CD4-positive, alpha-beta T cell treated with Interleukin-17A for 1 hour (primary cell): ENCODE data around the gene KIAA1217.
"Not testable (repeated sequence)": the region's sequence is repeated elsewhere in the genome, so short reads cannot be mapped to it uniquely, and the experiment has no call there.

Source experiments
- DNase-seq: peaks from one replicate; pipeline ENCODE4 v3.0.0-alpha.2; 2020

KIAA1217 gene

GRCh38 chr10:24416248-24416647, 207.3 kb downstream of the KIAA1217 start:
- DNase-seq = no peak

GRCh38 chr10:24417053-24417452, 208.1 kb downstream of the KIAA1217 start:
- DNase-seq = no peak

- no peak for DNase-seq
Observed at GRCh38 chr10:24418532-24418931, 209.6 kb downstream of the KIAA1217 start.

GRCh38 chr10:24419066-24419465, 210.1 kb downstream of the KIAA1217 start:
- no peak for DNase-seq

- no peak for DNase-seq
Observed at GRCh38 chr10:24425151-24425550, 216.2 kb downstream of the KIAA1217 start.

- no peak for DNase-seq
Observed at GRCh38 chr10:24427678-24428409, 218.9 kb downstream of the KIAA1217 start.

- DNase-seq = no peak
Observed at GRCh38 chr10:24428410-24428782, 219.5 kb downstream of the KIAA1217 start.

- no peak for DNase-seq
Observed at GRCh38 chr10:24430591-24430990, 221.7 kb downstream of the KIAA1217 start.

- no peak for DNase-seq
Observed at GRCh38 chr10:24432478-24433416, 223.8 kb downstream of the KIAA1217 start.

GRCh38 chr10:24433705-24434104, 224.8 kb downstream of the KIAA1217 start:
- DNase-seq = no peak

GRCh38 chr10:24434961-24435360, 226.0 kb downstream of the KIAA1217 start:
- no peak for DNase-seq

GRCh38 chr10:24435374-24435773, 226.4 kb downstream of the KIAA1217 start:
- no peak for DNase-seq

GRCh38 chr10:24437302-24437701, 228.4 kb downstream of the KIAA1217 start:
- DNase-seq = no peak

GRCh38 chr10:24438800-24439199, 229.9 kb downstream of the KIAA1217 start:
- no peak for DNase-seq

- DNase-seq = no peak
Observed at GRCh38 chr10:24439935-24440334, 231.0 kb downstream of the KIAA1217 start.

GRCh38 chr10:24440817-24441797, 232.2 kb downstream of the KIAA1217 start:
- DNase-seq = no peak

- no peak for DNase-seq
Observed at GRCh38 chr10:24442234-24442633, 233.3 kb downstream of the KIAA1217 start.

- DNase-seq = not testable (repeated sequence)
Observed at GRCh38 chr10:24442641-24443174, 233.8 kb downstream of the KIAA1217 start.

GRCh38 chr10:24444337-24444736, 235.4 kb downstream of the KIAA1217 start:
- DNase-seq = no peak

- not testable (repeated sequence) for DNase-seq
Observed at GRCh38 chr10:24445958-24446357, 237.0 kb downstream of the KIAA1217 start.

GRCh38 chr10:24446739-24447138, 237.8 kb downstream of the KIAA1217 start:
- DNase-seq = no peak

- DNase-seq = no peak
Observed at GRCh38 chr10:24448351-24448999, 239.5 kb downstream of the KIAA1217 start.
